IMR-90 (cell line): ENCODE measurements around the gene LAPTM5. TPM values are rescaled to one million over a fixed set of nuclear protein-coding genes. Genes with fewer than 3 reads are reported as not detected.

Experiments
- ATAC-seq: fragments of 200-7000 bp; cut with Tn5 transposase; 2 replicates; pipeline ENCODE4 v1.9.1; 2020; ENCODE audit warnings: low read depth, mild to moderate bottlenecking, moderate library complexity
- BruUV-seq: library from RNA; stranded (reverse); fragments of 400-500 nt; replicated peaks from 2 replicates; lab custom pipeline; 2021; lab: Mats Ljungman, UMichigan
- CTCF ChIA-PET: fragments of 300-600 bp; formaldehyde crosslinking; extraction: SDS; loops from one replicate; lab custom pipeline; 2021; ENCODE audit warnings: antibody characterized with exemption; lab: Yijun Ruan, JAX
- POLR2A ChIA-PET: fragments of 300-600 bp; sonication (Branson Sonifier 250); formaldehyde crosslinking; loops from one replicate; lab custom pipeline; 2022; ENCODE audit warnings: antibody characterized with exemption; ENCODE audit not compliant: unreplicated experiment; lab: Charles Lee
- DNase-seq: peaks from one replicate; pipeline ENCODE4 v3.0.0; 2013
- H2AFZ ChIP-seq: replicated peaks from 2 replicates; pipeline ENCODE3; 2013; ENCODE audit warnings: low read length, mild to moderate bottlenecking; ENCODE audit not compliant: poor library complexity
- H2AK5ac ChIP-seq: 2 replicates; pipeline ENCODE4 v1.6.1; 2013; ENCODE audit warnings: low read depth, low read length, inconsistent platforms
- H2AK9ac ChIP-seq: replicated peaks from 2 replicates; pipeline ENCODE3; 2013; ENCODE audit warnings: mild to moderate bottlenecking, low read depth, low read length, moderate library complexity; ENCODE audit not compliant: poor library complexity
- H2BK120ac ChIP-seq: 2 replicates; pipeline ENCODE4 v1.6.1; 2013; ENCODE audit warnings: low read depth, low read length, inconsistent platforms
- H2BK15ac ChIP-seq: 3 replicates; pipeline ENCODE4 v1.6.1; 2013; ENCODE audit warnings: low read depth, low read length, inconsistent platforms
- H2BK20ac ChIP-seq: 2 replicates; pipeline ENCODE4 v1.6.1; 2013; ENCODE audit warnings: low read depth, mild to moderate bottlenecking, inconsistent platforms, low read length, moderate library complexity
- H2BK5ac ChIP-seq: 2 replicates; pipeline ENCODE4 v1.6.1; 2013; ENCODE audit warnings: mild to moderate bottlenecking, low read depth, low read length, inconsistent platforms; ENCODE audit not compliant: poor library complexity, severe bottlenecking
- H3K14ac ChIP-seq: replicated peaks from 2 replicates; pipeline ENCODE4 v1.6.1; 2013; ENCODE audit warnings: low read depth, low read length, inconsistent platforms
- H3K18ac ChIP-seq: 2 replicates; pipeline ENCODE4 v1.6.1; 2013; ENCODE audit warnings: low read depth, low read length, control low read depth
- H3K23ac ChIP-seq: 2 replicates; pipeline ENCODE4 v1.6.1; 2013; ENCODE audit warnings: low read depth, low read length, inconsistent platforms
- H3K27ac ChIP-seq: 2 replicates; pipeline ENCODE4 v1.5.1; 2013; ENCODE audit warnings: mild to moderate bottlenecking, control low read depth, low read length; ENCODE audit not compliant: insufficient read depth
- H3K27me3 ChIP-seq: 2 replicates; pipeline ENCODE4 v1.6.1; 2013; ENCODE audit warnings: low read length; ENCODE audit not compliant: control insufficient read depth, insufficient read depth
- H3K36me3 ChIP-seq: 2 replicates; pipeline ENCODE4 v1.6.1; 2013; ENCODE audit warnings: low read length, mixed read lengths; ENCODE audit not compliant: control insufficient read depth, insufficient read depth
- H3K4ac ChIP-seq: 2 replicates; pipeline ENCODE4 v1.6.1; 2013; ENCODE audit warnings: low read depth, low read length, inconsistent platforms
- H3K4me1 ChIP-seq: 2 replicates; pipeline ENCODE4 v1.6.1; 2013; ENCODE audit warnings: low read length, mixed read lengths; ENCODE audit not compliant: control insufficient read depth, insufficient read depth
- H3K4me2 ChIP-seq: 2 replicates; pipeline ENCODE4 v1.6.1; 2013; ENCODE audit warnings: low read depth, mild to moderate bottlenecking, control low read depth, low read length, moderate library complexity
- H3K4me3 ChIP-seq: 2 replicates; pipeline ENCODE4 v1.5.1; 2013; ENCODE audit warnings: low read depth, mild to moderate bottlenecking, control low read depth, low read length, moderate library complexity; ENCODE audit not compliant: insufficient read depth
- H3K56ac ChIP-seq: 2 replicates; pipeline ENCODE4 v1.6.1; 2013; ENCODE audit warnings: low read length, inconsistent platforms; ENCODE audit not compliant: insufficient read depth; ENCODE audit errors: extremely low read depth
- H3K79me1 ChIP-seq, 2 experiments: 2 replicates each; pipeline ENCODE4 v1.6.1; 2013; ENCODE audit warnings: low read length in 2 of 2, inconsistent platforms in 1 of 2, low read depth in 1 of 2
- H3K9ac ChIP-seq: 2 replicates; pipeline ENCODE4 v1.6.1; 2013; ENCODE audit warnings: low read depth, low read length, control low read depth
- H3K9me1 ChIP-seq: 2 replicates; pipeline ENCODE4 v1.6.1; 2013; ENCODE audit warnings: low read length, inconsistent platforms; ENCODE audit not compliant: insufficient read depth
- H3K9me3 ChIP-seq: 2 replicates; pipeline ENCODE4 v1.6.1; 2013; ENCODE audit warnings: low read length; ENCODE audit not compliant: control insufficient read depth, insufficient read depth
- H4K20me1 ChIP-seq: 2 replicates; pipeline ENCODE4 v1.6.1; 2013; ENCODE audit warnings: low read length, inconsistent platforms; ENCODE audit not compliant: insufficient read depth
- H4K5ac ChIP-seq: 2 replicates; pipeline ENCODE4 v1.6.1; 2013; ENCODE audit warnings: mild to moderate bottlenecking, low read depth, low read length, control low read depth
- H4K8ac ChIP-seq, 2 experiments: 2 replicates each; pipeline ENCODE4 v1.6.1; 2013; ENCODE audit warnings: low read depth in 2 of 2, low read length in 2 of 2, control low read depth in 1 of 2, inconsistent platforms in 1 of 2
- H4K91ac ChIP-seq: 2 replicates; pipeline ENCODE4 v1.6.1; 2013; ENCODE audit warnings: low read depth, low read length, inconsistent platforms; ENCODE audit not compliant: insufficient read depth
- BHLHE40 ChIP-seq: fragments of 150-350 bp; IDR thresholded peaks from 2 replicates; pipeline ENCODE4 v1.6.1; 2016; ENCODE audit warnings: mild to moderate bottlenecking, low read depth, low read length
- CEBPB ChIP-seq: IDR thresholded peaks from 2 replicates; pipeline ENCODE4 v1.6.1; 2012; ENCODE audit warnings: low read depth, low read length, improper control_type of control experiment
- FOS ChIP-seq: fragments of 150-350 bp; IDR thresholded peaks from 2 replicates; pipeline ENCODE4 v1.6.1; 2016; ENCODE audit warnings: low read depth, low read length
- MAFK ChIP-seq: IDR thresholded peaks from 2 replicates; pipeline ENCODE4 v1.6.1; 2012; ENCODE audit warnings: low read depth, low read length, improper control_type of control experiment
- MXI1 ChIP-seq: IDR thresholded peaks from 2 replicates; pipeline ENCODE4 v1.6.1; 2012; ENCODE audit warnings: low read depth, mild to moderate bottlenecking, low read length, moderate library complexity, borderline replicate concordance
- POLR2A ChIP-seq: IDR thresholded peaks from 2 replicates; pipeline ENCODE4 v1.6.1; 2012; ENCODE audit warnings: mild to moderate bottlenecking, low read depth, low read length
- RAD21 ChIP-seq: IDR thresholded peaks from 2 replicates; pipeline ENCODE4 v1.6.1; 2012; ENCODE audit warnings: low read length, improper control_type of control experiment
- RCOR1 ChIP-seq: IDR thresholded peaks from 2 replicates; pipeline ENCODE4 v1.6.1; 2012; ENCODE audit warnings: mild to moderate bottlenecking, low read length, improper control_type of control experiment; ENCODE audit not compliant: insufficient replicate concordance
- RFX5 ChIP-seq: IDR thresholded peaks from 2 replicates; pipeline ENCODE4 v1.8.0; 2012; ENCODE audit warnings: low read depth, mild to moderate bottlenecking, low read length, moderate library complexity
- WGBS, 2 experiments: methylation state at CpG; one replicate each; pipeline versions ENCODE4 v1.1.5 to v1.1.7; 2013; ENCODE audit warnings: missing lambda C conversion rate in 2 of 2; ENCODE audit not compliant: insufficient read length in 1 of 2; ENCODE audit errors: extremely low coverage in 2 of 2; 5-methylcytosine and 5-hydroxymethylcytosine counted together
- dilution Hi-C: fragments of 300-500 bp; cut with HindIII; formaldehyde crosslinking; loops from one replicate; pipeline ENCODE4 v1.14.3; 2018; ENCODE audit warnings: low sequenced_read_pairs; ENCODE audit not compliant: unreplicated experiment
- in situ Hi-C: fragments of 300-500 bp; cut with MboI; formaldehyde crosslinking; loops from 3 replicates; pipeline ENCODE4 v1.14.3; 2019; ENCODE audit warnings: low sequenced_read_pairs, inconsistent platforms, mixed read lengths
- intact Hi-C: fragments of 100-400 bp; cut with micrococcal nuclease; formaldehyde crosslinking; loops from 2 replicates; pipeline ENCODE4 v1.10.0; 2022
- polyA plus RNA-seq, 3 experiments: library from polyadenylated mRNA; depleted of rRNA; stranded (reverse); fragments of >200 nt; gene quantifications; 2 replicates each; pipeline ENCODE4 v1.2.3, GENCODE V29; 2012; ENCODE audit warnings: low replicate concordance in 1 of 3
- total RNA-seq: library from RNA; depleted of rRNA; stranded (reverse); fragments of >200 nt; gene quantifications from 2 replicates; pipeline ENCODE4 v1.2.3, GENCODE V29; 2012
- TF ChIP-seq, protein P1 (sequence below): fragments of 150-350 bp; IDR thresholded peaks from 2 replicates; pipeline ENCODE4 v1.6.1; 2016; ENCODE audit warnings: low read depth, mild to moderate bottlenecking, low read length, moderate library complexity, borderline replicate concordance
- TF ChIP-seq, protein P2 (sequence below): fragments of 150-350 bp; IDR thresholded peaks from 2 replicates; pipeline ENCODE4 v1.6.1; 2017; ENCODE audit warnings: mild to moderate bottlenecking, antibody characterized with exemption, low read length, low read depth
- TF ChIP-seq, protein P3 (sequence below): conservative IDR thresholded peaks from 2 replicates; pipeline ENCODE4 v1.5.1; 2012; ENCODE audit warnings: mild to moderate bottlenecking, low read depth, low read length, improper control_type of control experiment

The LAPTM5 gene
- total and polyA plus RNA-seq, 2 of the 4 experiments (the other 2 are of a cell fraction), result 0.09 TPM; not detected in 1

DNA sequence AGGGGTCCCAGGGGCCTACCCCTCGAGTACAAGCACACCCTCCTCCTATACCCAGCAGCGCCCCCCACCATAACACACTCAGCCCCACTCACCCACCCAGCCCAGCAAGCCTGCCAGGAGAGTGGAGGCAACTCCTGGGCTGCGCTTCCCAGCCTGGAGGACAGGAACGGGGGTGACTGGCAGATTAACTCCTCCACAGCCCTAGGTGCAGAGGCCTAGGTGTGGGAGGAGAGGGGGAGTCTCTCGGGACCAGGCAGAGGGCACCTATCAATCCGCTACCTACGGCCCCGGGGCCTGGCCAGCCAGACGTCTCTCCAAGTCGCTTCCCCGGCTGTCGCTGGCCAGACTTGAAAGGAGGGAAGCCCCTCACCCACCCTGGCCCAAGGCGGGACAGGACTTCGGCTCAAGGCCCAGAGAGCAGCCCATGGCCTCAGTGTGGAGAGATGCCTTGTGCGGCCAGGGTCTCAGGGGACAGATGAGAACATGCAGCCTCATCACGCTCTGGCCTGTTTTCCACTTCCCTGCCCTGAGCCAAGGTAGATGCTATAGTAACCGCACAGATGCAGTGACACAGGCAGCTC, 59.1 kb downstream of the LAPTM5 start:
- Histone ChIP-seq H4K91ac (no peak overlapping the region), H3K18ac (no peak overlapping the region), H4K8ac (no peak overlapping the region), H3K9me1 (peaks cover 3% of the 10 kb centered on the region; the same call in 1 of the 2 replicates), H3K14ac (no peak overlapping the region), H3K4me3 (no peak overlapping the region), H3K36me3 (no peaks in the 10 kb centered on the region), H3K4me1 (peaks cover 4% of the 10 kb centered on the region; the same call in 1 of the 2 replicates), H3K23ac (no peak overlapping the region), H3K79me1 (no peaks in the 10 kb centered on the region), H3K9ac (no peak overlapping the region), H3K27me3 (peaks cover 11% of the 10 kb centered on the region; the same call in 1 of the 2 replicates), H2AFZ (no peak overlapping the region), H3K27ac (no peak overlapping the region), H2BK20ac (no peak overlapping the region), H3K56ac (no peak overlapping the region), H2BK15ac (no peak overlapping the region), H3K4ac (no peak overlapping the region), H2AK5ac (no peak overlapping the region), H3K4me2 (no peak overlapping the region), H4K20me1 (no peaks in the 10 kb centered on the region), H2BK5ac (no peak overlapping the region), H2AK9ac (no peak overlapping the region), H3K9me3 (no peaks in the 10 kb centered on the region), H4K5ac (no peak overlapping the region), H2BK120ac (no peak overlapping the region)
- BruUV-seq, result no TSS peak
- POLR2A ChIA-PET, result no interaction called here
- intact Hi-C loops, result no loop called here
- dilution Hi-C loops, result no loop called here
- CTCF ChIA-PET, result no interaction called here
- in situ Hi-C loops, result no loop called here
- WGBS, 2 experiments, result 64% methylated on average over 5 of the region's 17 CpGs; no CpG with 5 or more reads in 1 of the 2 experiments
- TF ChIP-seq FOS (no peak), RAD21 (no peak), BHLHE40 (no peak), RFX5 (no peak), RCOR1 (no peak), MXI1 (no peak), CEBPB (no peak), POLR2A (no peak), MAFK (no peak)
- TF ChIP-seq, protein P1, sequence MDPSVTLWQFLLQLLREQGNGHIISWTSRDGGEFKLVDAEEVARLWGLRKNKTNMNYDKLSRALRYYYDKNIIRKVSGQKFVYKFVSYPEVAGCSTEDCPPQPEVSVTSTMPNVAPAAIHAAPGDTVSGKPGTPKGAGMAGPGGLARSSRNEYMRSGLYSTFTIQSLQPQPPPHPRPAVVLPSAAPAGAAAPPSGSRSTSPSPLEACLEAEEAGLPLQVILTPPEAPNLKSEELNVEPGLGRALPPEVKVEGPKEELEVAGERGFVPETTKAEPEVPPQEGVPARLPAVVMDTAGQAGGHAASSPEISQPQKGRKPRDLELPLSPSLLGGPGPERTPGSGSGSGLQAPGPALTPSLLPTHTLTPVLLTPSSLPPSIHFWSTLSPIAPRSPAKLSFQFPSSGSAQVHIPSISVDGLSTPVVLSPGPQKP, result no peak
- TF ChIP-seq, protein P2, sequence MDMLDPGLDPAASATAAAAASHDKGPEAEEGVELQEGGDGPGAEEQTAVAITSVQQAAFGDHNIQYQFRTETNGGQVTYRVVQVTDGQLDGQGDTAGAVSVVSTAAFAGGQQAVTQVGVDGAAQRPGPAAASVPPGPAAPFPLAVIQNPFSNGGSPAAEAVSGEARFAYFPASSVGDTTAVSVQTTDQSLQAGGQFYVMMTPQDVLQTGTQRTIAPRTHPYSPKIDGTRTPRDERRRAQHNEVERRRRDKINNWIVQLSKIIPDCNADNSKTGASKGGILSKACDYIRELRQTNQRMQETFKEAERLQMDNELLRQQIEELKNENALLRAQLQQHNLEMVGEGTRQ, result no peak
- TF ChIP-seq, protein P3, sequence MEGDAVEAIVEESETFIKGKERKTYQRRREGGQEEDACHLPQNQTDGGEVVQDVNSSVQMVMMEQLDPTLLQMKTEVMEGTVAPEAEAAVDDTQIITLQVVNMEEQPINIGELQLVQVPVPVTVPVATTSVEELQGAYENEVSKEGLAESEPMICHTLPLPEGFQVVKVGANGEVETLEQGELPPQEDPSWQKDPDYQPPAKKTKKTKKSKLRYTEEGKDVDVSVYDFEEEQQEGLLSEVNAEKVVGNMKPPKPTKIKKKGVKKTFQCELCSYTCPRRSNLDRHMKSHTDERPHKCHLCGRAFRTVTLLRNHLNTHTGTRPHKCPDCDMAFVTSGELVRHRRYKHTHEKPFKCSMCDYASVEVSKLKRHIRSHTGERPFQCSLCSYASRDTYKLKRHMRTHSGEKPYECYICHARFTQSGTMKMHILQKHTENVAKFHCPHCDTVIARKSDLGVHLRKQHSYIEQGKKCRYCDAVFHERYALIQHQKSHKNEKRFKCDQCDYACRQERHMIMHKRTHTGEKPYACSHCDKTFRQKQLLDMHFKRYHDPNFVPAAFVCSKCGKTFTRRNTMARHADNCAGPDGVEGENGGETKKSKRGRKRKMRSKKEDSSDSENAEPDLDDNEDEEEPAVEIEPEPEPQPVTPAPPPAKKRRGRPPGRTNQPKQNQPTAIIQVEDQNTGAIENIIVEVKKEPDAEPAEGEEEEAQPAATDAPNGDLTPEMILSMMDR, result no peak
- no peak for DNase-seq
- no peak for ATAC-seq
